Measurements from ENCODE around the gene PLEKHH1. TPM values are rescaled to one million over a fixed set of nuclear protein-coding genes. Genes with fewer than 3 reads are reported as not detected.

Gene PLEKHH1
- total and polyA plus RNA-seq, 9 of the 15 experiments (the other 6 are each of a cell fraction or from before 2014, with no cell fraction given) = 0.76 to 5.9 (median 2.9) TPM

DNA sequence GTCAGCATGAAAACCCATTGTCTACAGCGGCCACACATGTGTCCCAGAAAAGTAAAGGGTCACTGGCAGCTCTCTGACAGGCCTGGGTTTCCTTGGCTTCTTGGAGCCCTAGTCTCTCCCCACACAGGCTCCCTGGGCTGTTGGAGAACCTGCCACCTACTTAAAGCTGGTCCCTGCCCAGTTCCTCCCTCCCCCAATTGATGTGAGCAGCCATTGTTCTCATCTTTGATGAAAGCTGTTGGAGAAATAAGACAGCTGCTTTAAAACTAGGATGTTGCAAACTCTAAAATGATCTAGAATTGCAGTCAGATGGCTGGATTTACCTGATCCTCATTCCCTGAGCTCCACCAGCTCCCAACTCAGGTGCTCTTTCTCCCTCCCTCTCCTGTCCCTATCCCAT lies 4.8 kb upstream of the PLEKHH1 start (continued):
- TF ChIP-seq CBX8 (IDR thresholded peaks at IDR 0.05; ENCODE audit: borderline replicate concordance, extremely low read depth, low read depth, low read length, poor library complexity, severe bottlenecking) = no peak

DNA sequence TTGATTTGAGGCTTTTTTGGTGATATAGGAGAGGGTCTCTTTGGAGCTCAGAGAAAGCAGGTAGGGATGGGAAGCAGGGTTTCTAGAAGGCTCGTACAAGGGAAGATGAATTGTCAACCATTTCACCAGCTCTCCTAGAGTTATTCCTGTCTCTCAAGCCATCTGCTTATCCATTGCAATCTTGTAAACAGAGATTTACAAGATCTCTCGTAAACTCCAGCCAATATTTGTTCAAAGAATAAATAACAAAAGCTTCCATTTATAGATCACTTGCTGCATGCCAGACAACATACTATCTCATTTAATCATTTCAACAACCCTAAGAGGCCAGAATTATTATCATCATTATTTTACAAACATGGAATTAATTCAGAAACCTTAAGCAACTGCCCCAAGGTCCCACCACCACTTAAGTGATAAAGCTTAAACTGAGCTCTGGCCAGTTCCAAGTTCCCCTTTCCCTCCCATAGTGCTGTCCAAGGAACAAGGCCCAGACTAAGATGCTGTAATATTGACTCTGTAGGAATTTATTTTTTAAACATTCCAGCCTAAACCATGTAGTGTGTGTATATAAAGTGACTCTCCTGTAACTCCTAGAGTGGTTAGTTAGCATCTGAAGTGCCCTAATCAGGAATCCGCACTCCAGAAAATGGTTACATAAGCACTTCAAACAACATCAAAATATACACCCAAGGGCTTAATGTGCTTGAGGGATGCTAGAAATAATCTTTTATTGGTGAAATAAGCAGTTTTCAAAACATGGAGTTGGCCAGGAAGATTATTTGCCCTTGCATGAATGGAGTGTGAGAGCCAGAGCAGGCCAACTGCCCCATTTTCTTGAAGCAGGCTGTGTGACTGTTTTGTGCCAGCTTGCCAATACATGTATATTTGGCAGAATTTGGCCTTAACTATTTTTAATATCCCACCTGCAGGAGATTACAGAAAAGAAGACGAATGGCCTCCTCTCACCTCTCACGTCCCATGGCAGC lies 2.8 kb upstream of the PLEKHH1 start:
- TF ChIP-seq PRPF4 (IDR thresholded peaks at IDR 0.05; ENCODE audit: insufficient read depth, low read depth, low read length, poor library complexity, severe bottlenecking) (no peak), NONO (IDR thresholded peaks at IDR 0.05; ENCODE audit: low read depth in 2 of 2, low read length in 1 of 2) (no peak), ZNF3 (CRISPR knock-in tag; IDR thresholded peaks at IDR 0.05) (no peak), XRCC3 (IDR thresholded peaks at IDR 0.05) (no peak), PHB2 (IDR thresholded peaks at IDR 0.05; ENCODE audit: low read depth) (no peak), POLR2B (IDR thresholded peaks at IDR 0.05; ENCODE audit: low read depth, partially characterized antibody) (no peak), POLR2G (IDR thresholded peaks at IDR 0.05; ENCODE audit: low read depth, low read length) (no peak)
- TF ChIP-seq, protein P1, sequence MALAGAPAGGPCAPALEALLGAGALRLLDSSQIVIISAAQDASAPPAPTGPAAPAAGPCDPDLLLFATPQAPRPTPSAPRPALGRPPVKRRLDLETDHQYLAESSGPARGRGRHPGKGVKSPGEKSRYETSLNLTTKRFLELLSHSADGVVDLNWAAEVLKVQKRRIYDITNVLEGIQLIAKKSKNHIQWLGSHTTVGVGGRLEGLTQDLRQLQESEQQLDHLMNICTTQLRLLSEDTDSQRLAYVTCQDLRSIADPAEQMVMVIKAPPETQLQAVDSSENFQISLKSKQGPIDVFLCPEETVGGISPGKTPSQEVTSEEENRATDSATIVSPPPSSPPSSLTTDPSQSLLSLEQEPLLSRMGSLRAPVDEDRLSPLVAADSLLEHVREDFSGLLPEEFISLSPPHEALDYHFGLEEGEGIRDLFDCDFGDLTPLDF (CRISPR knock-in tag; IDR thresholded peaks at IDR 0.05) = no peak
- TF ChIP-seq, protein P2, sequence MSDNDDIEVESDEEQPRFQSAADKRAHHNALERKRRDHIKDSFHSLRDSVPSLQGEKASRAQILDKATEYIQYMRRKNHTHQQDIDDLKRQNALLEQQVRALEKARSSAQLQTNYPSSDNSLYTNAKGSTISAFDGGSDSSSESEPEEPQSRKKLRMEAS (CRISPR knock-in tag; IDR thresholded peaks at IDR 0.05) = no peak
- TF ChIP-seq, protein P3, sequence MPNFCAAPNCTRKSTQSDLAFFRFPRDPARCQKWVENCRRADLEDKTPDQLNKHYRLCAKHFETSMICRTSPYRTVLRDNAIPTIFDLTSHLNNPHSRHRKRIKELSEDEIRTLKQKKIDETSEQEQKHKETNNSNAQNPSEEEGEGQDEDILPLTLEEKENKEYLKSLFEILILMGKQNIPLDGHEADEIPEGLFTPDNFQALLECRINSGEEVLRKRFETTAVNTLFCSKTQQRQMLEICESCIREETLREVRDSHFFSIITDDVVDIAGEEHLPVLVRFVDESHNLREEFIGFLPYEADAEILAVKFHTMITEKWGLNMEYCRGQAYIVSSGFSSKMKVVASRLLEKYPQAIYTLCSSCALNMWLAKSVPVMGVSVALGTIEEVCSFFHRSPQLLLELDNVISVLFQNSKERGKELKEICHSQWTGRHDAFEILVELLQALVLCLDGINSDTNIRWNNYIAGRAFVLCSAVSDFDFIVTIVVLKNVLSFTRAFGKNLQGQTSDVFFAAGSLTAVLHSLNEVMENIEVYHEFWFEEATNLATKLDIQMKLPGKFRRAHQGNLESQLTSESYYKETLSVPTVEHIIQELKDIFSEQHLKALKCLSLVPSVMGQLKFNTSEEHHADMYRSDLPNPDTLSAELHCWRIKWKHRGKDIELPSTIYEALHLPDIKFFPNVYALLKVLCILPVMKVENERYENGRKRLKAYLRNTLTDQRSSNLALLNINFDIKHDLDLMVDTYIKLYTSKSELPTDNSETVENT (CRISPR knock-in tag; IDR thresholded peaks at IDR 0.05) = no peak
- TF ChIP-seq, protein P4, sequence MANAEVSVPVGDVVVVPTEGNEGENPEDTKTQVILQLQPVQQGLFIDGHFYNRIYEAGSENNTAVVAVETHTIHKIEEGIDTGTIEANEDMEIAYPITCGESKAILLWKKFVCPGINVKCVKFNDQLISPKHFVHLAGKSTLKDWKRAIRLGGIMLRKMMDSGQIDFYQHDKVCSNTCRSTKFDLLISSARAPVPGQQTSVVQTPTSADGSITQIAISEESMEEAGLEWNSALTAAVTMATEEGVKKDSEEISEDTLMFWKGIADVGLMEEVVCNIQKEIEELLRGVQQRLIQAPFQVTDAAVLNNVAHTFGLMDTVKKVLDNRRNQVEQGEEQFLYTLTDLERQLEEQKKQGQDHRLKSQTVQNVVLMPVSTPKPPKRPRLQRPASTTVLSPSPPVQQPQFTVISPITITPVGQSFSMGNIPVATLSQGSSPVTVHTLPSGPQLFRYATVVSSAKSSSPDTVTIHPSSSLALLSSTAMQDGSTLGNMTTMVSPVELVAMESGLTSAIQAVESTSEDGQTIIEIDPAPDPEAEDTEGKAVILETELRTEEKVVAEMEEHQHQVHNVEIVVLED (CRISPR knock-in tag; IDR thresholded peaks at IDR 0.05) = no peak
- Histone ChIP-seq H3K79me2 (ENCODE audit: control insufficient read depth, insufficient read depth, low read length) (no peaks in the 10 kb centered on the region), H3K9me3 (replicated peaks; ENCODE audit: control insufficient read depth, insufficient read depth, low read depth, low read length) (no peaks in the 10 kb centered on the region), H3K27ac (ENCODE audit: extremely low read depth, low read depth, low read length) (no peak overlapping the region), H4K20me1 (replicated peaks; ENCODE audit: control insufficient read depth, insufficient read depth, low read length) (no peaks in the 10 kb centered on the region), H3K36me3 (ENCODE audit: control insufficient read depth, insufficient read depth, low read length) (no peaks in the 10 kb centered on the region), H3K4me1 (replicated peaks in 1 of 2; ENCODE audit: control insufficient read depth in 2 of 2, insufficient read depth in 2 of 2, low read length in 2 of 2) (peaks cover 0 to 15% of the 10 kb centered on the region in 2 experiments; a peak in 3 of 5 replicates), H2AFZ (ENCODE audit: low read depth, low read length) (no peak overlapping the region), H3K4me3 (no peak overlapping the region), H3K4me2 (ENCODE audit: insufficient read depth, low read length) (no peak overlapping the region), H3K9ac (ENCODE audit: insufficient read depth in 1 of 2, low read depth in 2 of 2, low read length in 2 of 2) (no peak overlapping the region), H3K9me1 (ENCODE audit: control insufficient read depth, insufficient read depth, low read length) (no peaks in the 10 kb centered on the region), H3K27me3 (ENCODE audit: control insufficient read depth in 2 of 2, insufficient read depth in 2 of 2, low read length in 2 of 2) (no peaks in the 10 kb centered on the region)
- ChIA-PET POLR2A (interaction anchor here (3.1 kb wide), 1 partner anchor 11 kb away, joined by 13 read pairs; no protein-coding TSS in a partner anchor), CTCF (ENCODE audit: low intra/inter-chr PET ratio) (no interaction called here)
- in situ Hi-C loops (cut with MboI) = loop anchor here (5.0 kb wide), 1 partner anchor 37 kb away; no protein-coding TSS in a partner anchor
- FAIRE-seq = no peak
- intact Hi-C loops (cut with micrococcal nuclease) = no loop called here
- 46% methylated on average over 5 of the region's 5 CpGs for WGBS (ENCODE audit: insufficient coverage, low coverage, missing lambda C conversion rate)
- no TSS peak for BruUV-seq (replicated peaks)
- ATAC-seq = no peak
- no peak for DNase-seq (ENCODE audit: extremely low read depth in 1 of 4, low spot score in 3 of 4)

Measured in K562 (cell line).